CD4-positive, alpha-beta T cell treated with Interleukin-15 for 1 hour (primary cell): Measurements from ENCODE around the gene RHD.
"Not testable (repeated sequence)": the region's sequence is repeated elsewhere in the genome, so short reads cannot be mapped to it uniquely, and the experiment has no call there.

ENCODE experiments used
- DNase-seq: peaks from one replicate; pipeline ENCODE4 v3.0.0-alpha.2; 2020

Gene RHD

DNA sequence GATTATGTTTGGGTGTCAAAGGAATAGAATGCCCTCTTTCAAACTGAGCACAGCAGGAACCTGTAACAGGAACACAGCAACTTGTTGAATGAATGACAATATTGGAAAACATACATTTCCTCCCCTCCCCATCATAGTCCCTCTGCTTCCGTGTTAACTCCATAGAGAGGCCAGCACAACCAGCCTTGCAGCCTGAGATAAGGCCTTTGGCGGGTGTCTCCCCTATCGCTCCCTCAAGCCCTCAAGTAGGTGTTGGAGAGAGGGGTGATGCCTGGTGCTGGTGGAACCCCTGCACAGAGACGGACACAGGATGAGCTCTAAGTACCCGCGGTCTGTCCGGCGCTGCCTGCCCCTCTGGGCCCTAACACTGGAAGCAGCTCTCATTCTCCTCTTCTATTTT, at the start of gene RHD:
Gene RHD (plus strand): TSS at position 272 of the 400 bp plus-strand sequence. CDS start 39 bp downstream, at position 311.
- not testable (repeated sequence) for DNase-seq

DNA sequence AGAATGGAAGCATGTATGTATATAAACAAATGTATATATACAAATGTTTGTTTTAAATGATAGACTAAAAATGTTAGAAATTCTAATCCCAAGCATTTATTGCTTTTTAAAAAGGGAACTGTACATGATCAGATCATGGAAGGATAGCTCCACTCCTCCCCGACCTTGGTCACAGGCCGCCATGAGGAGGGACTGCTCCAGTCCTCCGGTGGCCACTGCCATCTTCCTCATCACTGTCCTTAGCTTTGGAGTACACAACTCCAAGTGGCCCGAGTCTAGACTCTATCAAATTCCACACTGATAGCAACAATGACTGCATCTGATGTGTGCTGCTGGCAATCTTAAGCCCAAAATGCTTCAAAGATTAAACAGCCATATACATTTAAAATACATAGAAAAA, 49.7 kb upstream of the RHD start:
- DNase-seq: no peak

DNA sequence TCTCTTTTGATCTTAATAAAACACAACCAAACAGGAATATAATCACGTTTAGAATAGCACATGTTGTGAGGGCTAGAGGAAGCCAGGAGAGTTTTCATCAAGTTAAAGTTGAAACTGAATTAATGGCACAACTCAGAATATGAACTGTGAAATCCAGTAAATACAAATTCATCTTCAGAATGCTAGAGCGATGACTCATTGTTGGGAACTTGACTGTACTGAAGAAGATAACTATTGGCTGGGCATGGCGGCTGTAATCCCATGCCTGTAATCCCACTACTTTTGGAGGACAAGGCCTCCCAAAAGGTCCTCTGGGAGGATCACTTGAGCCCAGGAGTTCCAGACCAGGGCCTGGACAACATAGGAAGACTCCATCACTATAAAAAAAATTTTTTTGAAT, 48.8 kb upstream of the RHD start:
- DNase-seq: no peak

DNA sequence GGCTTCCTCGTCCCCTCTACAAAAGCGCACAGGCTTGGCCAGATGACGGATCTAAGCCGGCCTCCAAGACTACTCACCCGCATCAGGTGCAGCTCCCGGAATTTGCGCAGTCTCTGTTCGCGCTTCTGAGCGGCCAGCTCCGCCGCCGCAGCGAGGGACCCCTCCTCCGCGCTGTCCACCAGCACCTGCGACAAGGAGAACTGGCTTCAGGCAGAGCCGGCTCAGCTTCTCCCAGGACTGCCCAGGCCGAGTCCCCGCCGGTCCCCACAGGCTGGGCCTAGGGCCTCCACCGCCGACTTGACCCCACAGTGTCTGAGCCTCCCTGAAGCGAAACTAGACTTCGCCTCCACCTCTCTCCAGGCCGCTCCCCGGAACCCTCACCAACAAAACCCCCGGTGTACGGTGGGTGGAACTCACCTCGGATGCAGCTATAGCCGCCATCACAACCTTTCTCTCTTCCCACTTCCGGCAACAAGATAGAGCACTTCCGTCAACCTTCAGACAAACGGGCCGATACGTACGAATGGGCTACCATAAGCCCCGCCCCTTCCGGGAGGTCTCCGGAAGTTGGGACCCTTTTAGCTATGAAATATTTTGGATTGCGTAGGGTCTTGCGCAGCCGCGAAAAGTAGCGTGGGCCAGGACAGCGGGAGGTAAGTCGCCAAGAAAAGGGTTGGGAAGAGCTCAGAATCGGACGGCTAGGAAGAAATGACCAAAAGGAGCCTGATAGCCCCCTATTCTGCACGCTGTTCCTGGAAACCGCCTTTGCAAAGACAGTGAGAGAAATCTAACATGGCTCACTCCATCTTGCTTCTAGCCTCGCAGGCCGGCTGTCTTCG, 40.1 kb upstream of the RHD start, which contains the start of gene SYF2:
Gene SYF2 (minus strand): TSS at position 476 of the 839 bp plus-strand sequence. CDS start 35 bp downstream, at position 441.
- DNase-seq: peak; percentile 93

DNA sequence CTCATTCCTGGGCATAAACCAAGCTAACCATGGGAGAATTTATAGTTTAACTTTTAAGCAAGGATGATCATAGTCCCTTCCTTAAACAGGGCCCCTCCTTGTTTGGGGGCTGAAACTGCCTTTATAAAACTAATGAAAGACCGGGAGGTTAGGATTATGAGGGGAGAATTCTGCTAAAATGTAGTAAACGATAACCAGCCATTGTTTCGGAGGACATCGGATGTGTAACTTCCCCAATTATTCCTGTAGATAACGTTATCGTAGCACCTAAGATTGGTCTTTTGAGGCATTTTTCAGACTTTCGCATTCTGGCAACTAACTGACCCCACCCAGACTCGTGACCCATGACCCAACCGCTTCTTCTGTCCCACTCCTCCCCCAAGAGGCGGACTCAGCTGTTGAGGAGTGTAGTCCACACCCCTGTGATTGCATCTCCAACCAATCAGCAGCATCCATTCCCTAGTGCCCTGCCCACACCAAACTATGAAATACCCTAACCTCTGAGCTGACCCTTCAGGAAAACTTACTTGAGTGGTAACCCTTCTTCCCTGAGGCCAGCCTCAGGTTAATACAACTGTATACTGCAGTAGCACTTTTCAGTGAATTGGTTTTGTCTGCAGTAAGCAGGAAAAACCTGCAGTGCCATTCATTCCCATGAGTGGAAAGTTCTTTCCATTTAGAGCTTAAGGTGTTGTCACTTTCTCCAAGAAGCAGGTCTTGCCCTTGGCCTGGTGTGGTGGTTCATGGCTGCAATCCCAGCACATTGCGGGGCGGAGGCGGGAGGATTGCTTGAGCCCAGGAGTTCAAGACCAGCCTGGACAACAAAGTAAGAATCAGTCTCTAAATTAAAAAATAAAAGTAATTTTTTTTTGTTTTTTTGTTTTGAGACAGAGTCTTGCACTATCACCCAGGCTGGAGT, 39.2 kb upstream of the RHD start:
- DNase-seq: peak; percentile 87

DNA sequence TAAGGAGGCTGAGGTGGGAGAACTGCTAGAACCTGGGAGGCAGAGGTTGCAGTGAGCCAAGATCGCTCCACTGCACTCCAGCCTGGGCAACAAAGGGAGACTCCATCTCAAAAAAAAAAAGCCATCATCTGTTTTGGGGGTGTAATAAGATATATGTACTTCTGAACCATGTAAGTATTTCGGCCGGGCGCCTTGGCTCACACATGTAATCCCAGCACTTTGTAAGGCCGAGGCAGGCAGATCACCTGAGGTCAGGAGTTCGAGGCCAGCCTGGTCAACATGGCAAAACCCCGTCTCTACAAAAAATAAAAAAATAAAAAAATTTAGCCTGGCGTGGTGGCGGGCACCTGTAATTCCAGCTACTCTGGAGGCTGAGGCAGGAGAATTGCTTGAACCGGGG, 36.9 kb upstream of the RHD start:
- DNase-seq: not testable (repeated sequence)

DNA sequence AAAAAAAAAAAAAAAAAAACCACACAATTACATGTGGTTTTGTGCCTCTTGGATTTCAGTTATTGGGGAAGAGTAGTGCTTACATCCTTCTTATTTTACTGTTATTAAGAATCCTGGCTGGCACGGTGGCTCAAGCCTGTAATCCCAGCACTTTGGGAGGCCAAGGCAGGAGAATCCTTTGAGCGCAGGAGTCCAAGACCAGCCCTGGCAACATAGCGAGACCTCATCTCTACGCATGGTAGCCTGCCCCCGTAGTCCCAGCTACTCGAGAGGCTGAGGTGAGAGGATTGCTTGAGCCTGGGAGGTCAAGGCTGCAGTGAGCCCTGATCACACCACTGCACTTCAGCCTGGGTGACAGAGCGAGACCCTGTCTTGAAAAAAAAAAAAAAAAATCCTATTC, 36.0 kb upstream of the RHD start:
- not testable (repeated sequence) for DNase-seq

DNA sequence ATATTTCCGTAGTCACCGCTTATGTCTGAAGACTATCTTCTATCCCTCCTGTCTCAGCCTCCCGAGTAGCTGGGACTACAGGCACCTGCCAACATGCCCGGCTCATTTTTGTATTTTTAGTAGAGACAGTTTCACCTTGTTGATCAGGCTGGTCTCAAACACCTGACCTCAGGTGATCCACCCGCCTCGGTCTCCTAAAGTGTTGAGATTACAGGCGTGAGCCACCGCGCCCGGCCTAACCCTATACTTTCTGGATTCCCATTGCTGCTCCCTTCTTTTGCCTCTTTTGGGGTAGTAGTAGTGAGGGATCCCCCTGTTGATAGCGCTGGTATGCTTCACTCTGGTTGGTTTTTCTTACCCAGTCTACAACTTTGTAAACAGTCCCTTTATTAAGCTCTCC, 34.3 kb upstream of the RHD start:
- DNase-seq: no peak

DNA sequence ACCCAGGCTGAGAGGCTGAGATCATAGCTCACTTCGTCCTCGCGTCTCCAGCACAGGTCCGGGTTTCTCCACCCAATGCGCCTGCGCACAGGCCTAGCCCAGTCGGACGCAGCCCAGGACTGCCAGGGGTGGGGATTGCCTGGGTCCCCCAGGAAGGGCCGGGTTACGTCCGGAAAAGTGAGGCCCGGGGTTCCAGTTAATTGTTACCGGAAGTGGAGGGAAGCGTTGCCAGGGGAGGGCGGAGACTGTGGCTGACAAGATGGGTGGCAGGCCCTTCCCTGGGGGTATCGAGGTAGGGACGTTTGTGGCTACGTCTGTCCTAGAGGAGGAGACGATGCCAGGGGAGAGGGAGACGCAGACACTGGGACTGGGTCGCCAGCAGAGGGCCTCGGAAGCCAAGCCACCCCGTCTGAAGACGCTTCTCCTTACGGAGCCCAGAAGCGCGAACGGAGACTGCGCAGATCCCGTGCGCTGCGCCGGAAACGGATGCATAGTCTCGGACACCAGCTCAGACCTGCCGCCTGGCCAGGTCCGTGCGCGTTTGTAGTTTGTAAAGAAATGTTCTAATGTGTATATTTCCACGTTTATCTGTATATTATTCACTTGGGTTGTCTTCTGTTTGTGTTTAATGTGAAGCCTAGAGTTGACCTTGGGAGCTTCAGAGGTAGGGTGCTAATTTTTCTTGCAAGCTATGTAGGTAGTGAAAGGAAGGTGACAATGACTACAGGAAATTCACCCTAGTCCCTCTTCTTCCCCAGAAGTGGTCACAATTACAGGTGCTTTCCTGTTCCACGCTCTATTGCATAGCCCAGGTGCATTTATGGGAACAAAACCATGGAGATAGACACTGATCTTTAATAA, 32.4 kb upstream of the RHD start:
- DNase-seq: peak; percentile 95

DNA sequence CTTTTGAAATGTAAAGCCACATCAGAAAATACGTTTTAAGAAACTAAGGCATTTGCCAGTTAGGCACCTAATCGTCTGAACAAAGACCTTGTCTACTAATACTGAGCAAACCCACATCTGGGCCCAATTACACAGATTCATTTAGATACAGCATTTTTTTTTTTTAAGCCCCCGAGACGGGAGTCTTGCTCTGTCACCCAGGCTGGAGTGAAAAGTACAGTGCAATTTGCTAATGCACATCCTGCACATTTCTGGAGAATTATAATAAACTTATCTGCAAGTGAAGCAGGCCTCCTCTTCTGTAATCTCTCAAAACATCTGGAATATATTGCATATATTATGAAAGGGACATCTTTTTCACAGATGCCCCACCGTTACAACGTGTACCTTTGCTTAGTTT, 28.4 kb upstream of the RHD start:
- DNase-seq: no peak

DNA sequence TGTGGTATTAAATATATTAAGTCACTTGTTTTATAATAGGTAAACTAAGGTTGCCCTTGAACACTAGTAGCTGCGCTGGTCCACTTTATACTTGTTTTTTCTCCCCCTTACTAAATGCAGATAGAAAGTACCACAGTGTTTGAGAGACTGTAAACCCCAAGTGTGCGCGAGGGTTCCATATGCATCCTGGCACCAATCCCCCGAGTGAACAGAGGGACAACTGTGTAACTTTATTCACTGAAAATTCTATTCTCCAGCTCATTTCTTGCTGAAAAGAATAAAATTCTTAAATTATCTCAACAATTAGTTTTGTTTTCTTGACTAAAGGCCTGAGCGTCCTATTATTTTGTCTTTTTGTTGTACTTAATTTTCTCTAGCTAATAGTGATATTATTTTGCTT, 26.9 kb upstream of the RHD start:
- no peak for DNase-seq

DNA sequence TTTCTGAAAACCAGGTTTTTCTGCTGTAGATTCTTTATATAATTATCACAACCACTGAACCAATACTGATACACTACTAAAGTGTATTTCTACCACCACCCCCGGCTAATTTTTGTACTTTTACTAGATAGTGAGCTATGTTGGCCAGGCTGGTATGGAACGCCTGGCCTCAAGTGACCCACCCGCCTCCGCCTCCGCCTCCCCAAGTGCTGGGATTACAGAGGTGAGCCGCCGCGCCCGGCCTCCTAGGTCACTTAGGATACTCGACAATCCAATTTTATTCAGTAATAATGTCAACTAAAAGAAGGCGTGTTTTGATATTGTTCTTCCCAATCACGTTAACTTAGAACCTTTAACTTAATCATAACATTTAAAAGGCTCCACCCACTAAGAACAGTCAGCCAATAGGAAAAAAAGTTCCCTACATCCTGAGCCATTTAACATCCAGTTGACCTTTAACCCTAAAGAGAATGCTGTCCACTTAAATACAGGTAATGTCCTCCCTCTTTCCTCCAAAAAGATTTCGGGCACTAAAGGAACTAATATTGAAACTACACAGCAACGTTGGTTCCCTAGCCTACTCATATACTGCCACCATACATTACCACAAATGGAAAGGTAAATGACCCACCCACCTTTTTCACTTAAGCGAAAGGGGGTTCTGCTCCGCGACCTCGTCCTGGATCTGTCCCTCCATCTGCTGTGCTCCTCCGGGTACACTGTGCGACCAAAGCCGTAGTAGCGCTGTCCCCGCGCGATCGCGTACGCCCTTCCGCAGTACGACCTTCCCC, 26.3 kb upstream of the RHD start:
- no peak for DNase-seq

DNA sequence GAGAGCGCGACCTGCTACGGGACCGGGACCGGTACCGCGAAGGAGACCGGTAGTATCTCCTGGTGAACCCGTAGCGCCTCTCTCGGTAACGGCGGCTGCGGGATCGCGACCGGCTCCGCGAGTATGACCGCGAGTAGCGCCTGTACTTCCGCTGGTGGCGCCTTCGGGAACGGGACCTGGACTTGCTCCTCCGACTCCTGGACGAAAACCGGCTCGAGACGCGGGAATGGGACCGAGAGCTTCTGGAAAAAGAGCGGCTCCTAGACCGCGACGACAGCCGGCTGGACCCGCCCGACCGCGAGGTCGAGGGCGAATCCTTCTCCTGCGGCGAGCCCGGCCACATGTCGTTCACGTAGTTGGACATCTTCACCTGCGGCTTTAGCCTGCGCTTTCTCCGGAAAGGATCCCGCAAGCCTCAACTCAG, 25.7 kb upstream of the RHD start:
- peak; percentile 19 for DNase-seq

DNA sequence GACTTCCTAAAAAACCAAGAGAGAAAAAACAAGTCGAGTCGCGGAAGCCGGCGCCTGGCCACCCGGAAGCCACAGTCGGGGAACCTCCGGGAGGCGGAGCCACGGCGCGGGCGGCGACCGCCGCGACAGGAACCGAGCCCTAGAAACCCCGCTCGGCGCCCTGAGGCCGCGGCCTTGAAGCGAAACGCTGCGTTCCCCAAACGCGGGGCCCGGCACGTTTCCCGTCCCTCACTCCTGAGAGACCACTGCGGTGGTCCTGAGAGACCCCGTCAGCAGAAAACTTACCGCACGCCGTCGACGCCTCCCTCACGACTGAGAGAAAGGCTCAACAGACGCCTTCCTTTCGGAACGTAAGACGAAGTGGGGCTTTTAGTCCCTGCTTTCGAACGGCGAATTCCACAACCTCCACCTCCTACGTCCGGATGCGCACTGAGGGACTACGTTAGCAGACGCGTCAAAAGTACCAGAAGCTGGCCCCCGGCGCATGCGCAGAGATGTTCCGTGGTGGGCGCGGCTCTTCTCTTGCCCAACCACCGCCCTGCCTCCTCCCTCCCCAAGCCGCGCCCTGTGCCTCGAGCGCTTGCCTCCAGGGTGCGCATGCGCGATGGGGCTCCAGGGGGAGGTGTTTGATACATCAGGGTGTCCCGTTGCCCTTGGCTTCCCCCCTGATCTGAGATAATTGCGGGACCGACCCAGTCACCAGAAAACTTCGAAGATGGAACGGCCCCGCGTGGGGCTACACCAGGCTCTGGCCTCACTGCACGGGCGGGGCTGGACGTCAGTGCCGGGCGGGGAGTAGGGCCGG, 25.1 kb upstream of the RHD start, which contains the start of gene RSRP1:
Gene RSRP1 (minus strand): TSS at position 431 of the 805 bp plus-strand sequence. CDS start 491 bp downstream, outside the sequence.
- peak; percentile 100 for DNase-seq

DNA sequence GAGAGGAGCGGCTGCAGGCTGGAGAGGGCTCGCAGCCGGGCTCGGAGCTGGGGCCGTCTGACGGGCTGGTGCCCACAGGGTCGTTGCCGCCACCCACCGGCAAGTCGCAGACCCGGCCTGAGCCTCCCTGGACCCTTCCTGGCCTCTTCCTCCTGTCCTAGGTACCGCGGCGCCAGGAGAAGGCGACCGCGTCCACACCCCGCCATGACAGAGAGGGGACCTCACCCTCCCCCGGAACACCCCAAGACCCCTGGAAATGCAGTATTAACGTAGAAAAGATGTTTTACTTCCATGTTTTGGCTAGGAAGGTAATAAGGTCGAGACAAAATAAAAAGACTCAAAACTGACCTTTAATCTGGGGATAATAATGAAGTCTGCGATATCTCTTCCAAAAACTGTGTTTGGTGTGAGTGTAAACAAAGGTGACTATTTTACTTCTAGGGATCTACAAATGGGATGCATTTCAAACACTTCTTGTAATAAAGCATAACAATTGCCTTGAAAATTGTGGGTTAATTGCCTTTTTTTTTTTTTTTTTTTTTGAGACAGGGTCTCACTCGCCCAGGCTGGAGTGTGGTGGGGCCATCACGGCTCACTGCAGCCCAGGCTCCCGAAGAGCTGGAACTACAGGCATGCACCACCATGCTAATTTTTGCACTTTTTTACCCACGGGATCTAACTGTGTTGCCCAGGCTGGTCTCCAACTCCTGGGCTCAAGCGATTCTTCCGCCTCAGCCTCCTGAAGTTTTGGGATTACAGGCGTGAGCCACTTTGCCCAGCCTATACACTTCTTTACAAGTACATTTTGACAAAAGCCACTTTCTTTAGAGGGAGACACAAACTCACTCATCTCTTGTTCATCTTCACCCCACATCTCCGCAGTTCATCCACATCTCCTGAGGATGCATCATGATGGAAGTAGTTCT, 24.2 kb upstream of the RHD start:
- DNase-seq: no peak

DNA sequence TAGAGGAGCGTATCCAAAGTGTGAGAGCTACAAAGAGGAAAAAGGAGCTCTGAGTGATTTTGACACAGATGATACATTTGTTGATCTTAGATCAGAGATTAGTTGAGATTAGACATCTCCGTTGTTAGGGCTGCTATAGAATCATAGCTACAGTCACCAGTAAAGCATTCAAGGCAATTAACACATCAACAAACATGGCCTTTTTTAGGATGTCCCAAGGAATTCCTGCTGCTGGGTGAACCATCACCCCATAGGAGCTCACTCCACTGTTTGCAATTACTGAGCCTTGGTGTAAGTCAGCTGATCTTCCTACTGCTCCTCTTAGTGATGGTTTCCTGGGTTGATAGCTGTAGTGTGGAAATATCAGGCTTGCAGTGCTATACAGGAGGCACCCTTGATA, 18.4 kb upstream of the RHD start:
- DNase-seq: no peak

DNA sequence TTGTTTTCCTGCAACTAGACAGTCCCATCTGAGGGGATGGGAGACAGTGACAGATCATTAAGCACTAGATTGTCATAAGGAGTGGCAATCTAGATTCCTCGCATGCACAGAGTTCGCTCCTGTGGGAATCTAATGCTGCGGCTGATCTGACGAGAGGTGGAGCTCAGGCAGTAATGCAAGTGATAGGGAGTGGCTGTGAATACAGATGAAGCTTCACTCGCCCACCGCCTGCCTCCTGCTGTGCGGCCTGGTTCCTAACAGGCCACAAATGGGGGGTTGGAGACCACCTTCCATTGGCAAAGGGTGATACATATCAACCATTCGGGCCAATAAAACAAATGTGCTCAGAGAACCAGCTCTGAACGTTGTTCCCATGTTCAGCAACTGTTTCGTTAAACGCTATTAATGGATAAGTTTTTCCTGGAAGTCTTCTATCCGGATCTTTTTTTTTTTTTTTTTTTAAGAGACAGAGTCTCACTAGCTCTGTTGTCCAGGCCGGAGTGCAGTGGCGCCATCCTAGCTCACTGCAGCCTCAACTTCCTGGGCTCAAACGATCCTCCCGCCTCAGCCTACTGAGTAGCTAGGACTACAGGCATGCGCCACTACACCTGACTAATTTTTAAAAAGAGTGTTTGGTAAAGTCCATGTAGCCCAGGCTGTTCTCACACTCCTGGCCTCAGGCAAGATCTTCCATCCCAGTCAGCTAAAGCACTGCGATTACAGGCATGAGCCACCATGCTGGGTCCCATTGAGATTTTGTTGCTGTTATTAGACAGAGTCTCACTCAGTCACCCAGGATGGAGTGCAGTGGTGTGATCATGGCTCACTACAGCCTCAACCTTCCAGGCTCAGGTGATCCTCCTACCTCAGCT, 16.4 kb upstream of the RHD start:
- no peak for DNase-seq

DNA sequence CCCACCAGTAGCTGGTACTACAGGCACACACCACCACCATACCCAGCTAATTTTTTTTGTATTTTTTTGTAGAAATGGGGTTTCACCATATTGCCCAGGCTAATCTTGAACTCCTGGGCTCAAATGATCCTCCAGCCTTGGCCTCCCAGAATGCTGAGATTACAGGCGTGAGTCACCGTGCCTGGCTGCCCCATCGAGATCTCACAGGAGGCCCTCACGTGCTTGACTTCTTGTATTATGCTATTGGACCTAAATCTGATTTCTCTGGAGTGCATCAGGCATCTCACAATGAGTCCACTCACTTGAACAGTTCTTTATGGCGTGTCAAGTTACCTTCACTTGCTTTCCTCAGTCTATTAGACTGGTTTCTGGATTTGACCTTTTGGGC, 15.7 kb upstream of the RHD start:
- no peak for DNase-seq

DNA sequence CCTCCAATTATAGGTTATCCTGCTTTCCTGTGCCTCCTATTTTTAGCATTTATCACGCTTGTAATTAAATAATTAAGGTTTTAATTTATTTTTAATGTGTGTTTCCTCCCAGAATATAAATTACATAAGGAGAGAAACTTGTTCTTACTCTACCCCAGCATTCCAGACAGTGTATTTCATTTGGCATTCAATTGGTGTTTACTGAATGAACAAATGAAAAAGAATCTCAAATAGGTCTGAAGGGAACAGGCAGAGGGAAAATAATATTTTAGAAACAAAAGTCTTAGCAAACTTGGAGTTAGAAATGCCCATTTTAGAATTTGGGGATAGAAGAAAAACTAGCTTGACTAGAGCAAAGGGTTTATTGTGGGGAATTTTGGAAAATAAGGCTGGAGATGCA, 15.1 kb upstream of the RHD start:
- no peak for DNase-seq
